Uterus (tissue), 2 donors: ENCODE results near the gene MYH10.

Experiments
- POLR2A ChIP-seq, 2 donors: fragments of 450-650 bp; IDR thresholded peaks; one replicate each; pipeline ENCODE4 v1.6.1; 2016; ENCODE audit warnings: antibody characterized with exemption in 2 of 2, mild to moderate bottlenecking in 1 of 2, moderate library complexity in 1 of 2
- TF ChIP-seq, protein P1 (sequence below), 4 experiments: fragments of 200-600 bp in 2 of 4; fragments of 450-650 bp in 2 of 4; sonication (generic) in 2 of 4; IDR thresholded peaks; one replicate each; pipeline ENCODE4 v1.5.1; 2016 to 2019; ENCODE audit warnings: antibody characterized with exemption in 4 of 4, mild to moderate bottlenecking in 2 of 4, moderate library complexity in 1 of 4

DNA sequence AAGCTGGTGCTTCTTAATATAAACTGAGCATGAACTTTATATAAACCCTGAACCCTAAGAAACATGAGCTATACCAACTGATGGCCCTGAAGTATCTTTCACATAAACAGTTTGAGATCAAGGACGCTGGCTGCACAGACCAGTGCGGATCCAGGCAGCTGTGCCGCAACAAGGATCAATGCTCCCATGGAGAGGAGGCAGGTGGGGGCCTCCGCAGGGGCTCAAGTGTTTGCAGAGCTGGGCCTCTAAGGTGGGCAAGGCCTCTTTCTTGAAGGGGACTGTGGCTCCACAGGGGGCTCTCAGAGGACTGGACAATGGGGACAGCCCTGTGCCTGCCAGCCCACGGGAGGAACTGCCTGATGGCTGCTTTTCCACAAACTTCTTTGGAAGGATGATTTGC is 148.8 kb downstream of the MYH10 start:
- no peak for TF ChIP-seq POLR2A (IDR thresholded peaks at IDR 0.05)
- TF ChIP-seq, protein P1, sequence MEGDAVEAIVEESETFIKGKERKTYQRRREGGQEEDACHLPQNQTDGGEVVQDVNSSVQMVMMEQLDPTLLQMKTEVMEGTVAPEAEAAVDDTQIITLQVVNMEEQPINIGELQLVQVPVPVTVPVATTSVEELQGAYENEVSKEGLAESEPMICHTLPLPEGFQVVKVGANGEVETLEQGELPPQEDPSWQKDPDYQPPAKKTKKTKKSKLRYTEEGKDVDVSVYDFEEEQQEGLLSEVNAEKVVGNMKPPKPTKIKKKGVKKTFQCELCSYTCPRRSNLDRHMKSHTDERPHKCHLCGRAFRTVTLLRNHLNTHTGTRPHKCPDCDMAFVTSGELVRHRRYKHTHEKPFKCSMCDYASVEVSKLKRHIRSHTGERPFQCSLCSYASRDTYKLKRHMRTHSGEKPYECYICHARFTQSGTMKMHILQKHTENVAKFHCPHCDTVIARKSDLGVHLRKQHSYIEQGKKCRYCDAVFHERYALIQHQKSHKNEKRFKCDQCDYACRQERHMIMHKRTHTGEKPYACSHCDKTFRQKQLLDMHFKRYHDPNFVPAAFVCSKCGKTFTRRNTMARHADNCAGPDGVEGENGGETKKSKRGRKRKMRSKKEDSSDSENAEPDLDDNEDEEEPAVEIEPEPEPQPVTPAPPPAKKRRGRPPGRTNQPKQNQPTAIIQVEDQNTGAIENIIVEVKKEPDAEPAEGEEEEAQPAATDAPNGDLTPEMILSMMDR (IDR thresholded peaks at IDR 0.05): no peak
